Stimulated activated memory B cell treated with anti-CD40 and anti-IgM and Interleukin-4, amounts not matched to agents 10 μg/mL and 1 μg/mL and 100 μg/mL, for 72 hours (primary cell): ENCODE measurements around the gene AGA.

Source experiments
- ATAC-seq: fragments of 150-1000 bp; cut with Tn5 transposase; 2 replicates; pipeline ENCODE4 v1.10.0; 2021
- H3K27ac Mint-ChIP-seq: one replicate; pipeline ENCODE4 v1.8.0; 2022; ENCODE audit warnings: mild to moderate bottlenecking, mixed read lengths
- H3K27me3 Mint-ChIP-seq: one replicate; pipeline ENCODE4 v1.8.0; 2022; ENCODE audit warnings: mixed read lengths
- H3K36me3 Mint-ChIP-seq: one replicate; pipeline ENCODE4 v1.8.0; 2022; ENCODE audit warnings: mixed read lengths
- H3K4me1 Mint-ChIP-seq: one replicate; pipeline ENCODE4 v1.8.0; 2022; ENCODE audit warnings: mixed read lengths
- H3K4me3 Mint-ChIP-seq: one replicate; pipeline ENCODE4 v1.8.0; 2022; ENCODE audit warnings: mild to moderate bottlenecking, moderate library complexity, mixed read lengths
- H3K9me3 Mint-ChIP-seq: one replicate; pipeline ENCODE4 v1.8.0; 2022; ENCODE audit warnings: mixed read lengths

AGA gene

DNA sequence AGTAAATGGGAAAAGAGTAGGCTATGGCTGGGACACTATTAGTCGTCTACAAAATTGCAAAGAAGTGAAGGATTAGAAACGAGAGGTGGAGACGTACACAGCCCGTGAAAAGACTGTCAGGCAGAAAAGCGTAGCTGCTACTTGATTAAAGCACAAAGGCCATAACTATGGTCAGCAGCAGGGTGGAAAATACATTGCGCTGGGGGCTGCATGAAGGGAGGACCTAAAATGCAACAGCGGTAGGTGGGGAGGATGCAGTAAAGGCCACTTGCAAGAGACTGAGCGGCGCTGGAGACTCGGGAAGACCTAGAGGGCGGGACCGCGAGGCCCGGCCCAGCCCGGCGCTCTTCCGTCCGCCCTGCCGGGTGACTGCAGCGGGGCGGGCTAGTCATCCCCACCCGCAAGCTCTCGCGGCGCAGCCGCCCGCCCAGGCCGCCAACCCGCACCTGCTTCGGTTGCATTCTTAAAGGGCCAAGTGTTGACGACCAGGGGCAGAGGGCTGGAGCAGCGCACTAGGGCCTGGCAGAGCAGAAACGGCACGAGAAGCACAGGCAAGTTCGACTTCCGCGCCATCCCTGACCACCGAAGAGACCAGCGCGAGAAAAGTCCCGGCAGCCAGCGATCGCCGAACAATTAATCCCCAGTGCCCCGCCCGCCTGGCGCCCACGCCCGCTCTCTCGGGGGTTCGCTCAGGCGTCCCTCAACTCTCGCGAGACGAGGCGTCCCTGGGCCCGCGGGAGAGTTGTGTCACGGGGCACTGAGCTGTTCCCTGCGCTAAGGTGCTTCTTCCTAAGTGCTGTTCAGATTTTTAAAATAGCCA is at the start of gene AGA:
Gene AGA (minus strand): TSS at position 635 of the 820 bp plus-strand sequence. CDS start 62 bp downstream, at position 573.
- peak within 1 kb of the TSS; percentile 90 for H3K27ac Mint-ChIP-seq
- peak within 1 kb of the TSS; percentile 86 for H3K4me3 Mint-ChIP-seq
- H3K36me3 Mint-ChIP-seq: peaks cover 3% of the 10 kb centered on the region
- no peaks in the 10 kb centered on the region for H3K27me3 Mint-ChIP-seq
- ATAC-seq: peak; percentile 96
- peaks cover 13% of the 10 kb centered on the region for H3K4me1 Mint-ChIP-seq
- no peaks in the 10 kb centered on the region for H3K9me3 Mint-ChIP-seq

DNA sequence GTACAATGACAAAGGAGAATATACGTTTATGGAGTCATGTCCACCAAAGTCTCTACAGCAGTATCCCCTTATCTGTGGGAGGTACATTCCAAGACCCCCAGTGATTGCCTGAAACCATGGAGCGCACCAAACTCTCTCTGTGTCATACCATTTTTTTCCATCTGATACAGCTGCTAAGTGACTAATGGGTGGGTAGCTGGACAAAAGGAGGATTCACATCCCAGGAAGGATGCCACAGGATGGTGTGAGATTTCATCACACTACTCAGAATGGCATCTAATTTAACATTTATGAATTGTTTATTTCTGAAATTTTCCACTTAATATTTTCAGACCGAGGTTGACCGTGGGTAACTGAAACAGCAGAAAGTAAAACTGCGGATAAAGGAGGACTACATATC is 49.8 kb upstream of the AGA start:
- H3K36me3 Mint-ChIP-seq: peaks cover 5% of the 10 kb centered on the region
- H3K4me3 Mint-ChIP-seq: no peak overlapping the region
- ATAC-seq: no peak
- H3K9me3 Mint-ChIP-seq: no peaks in the 10 kb centered on the region
- H3K27me3 Mint-ChIP-seq: no peaks in the 10 kb centered on the region
- H3K4me1 Mint-ChIP-seq: no peaks in the 10 kb centered on the region
- no peak overlapping the region for H3K27ac Mint-ChIP-seq

DNA sequence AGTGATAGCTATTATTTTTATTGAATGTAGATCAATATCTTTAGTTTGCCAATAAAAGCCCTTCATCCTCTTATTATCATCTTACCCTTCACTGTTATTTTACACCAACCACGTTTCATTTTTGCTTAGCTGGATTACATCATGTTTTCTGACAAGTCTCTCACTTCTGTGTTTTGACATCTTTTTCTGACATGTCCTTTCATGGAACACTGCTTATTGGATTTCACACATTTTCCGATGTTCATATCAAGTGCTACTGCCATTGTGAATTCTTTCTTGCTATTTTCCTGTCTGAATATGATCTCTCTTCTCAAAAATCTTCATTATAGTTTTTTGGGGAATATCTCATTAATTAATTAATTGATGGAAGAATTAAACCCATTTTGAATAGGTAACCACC is 48.5 kb upstream of the AGA start:
- Mint-ChIP-seq H3K36me3 (no peaks in the 10 kb centered on the region), H3K27ac (no peak overlapping the region), H3K9me3 (no peaks in the 10 kb centered on the region), H3K4me1 (no peaks in the 10 kb centered on the region), H3K27me3 (no peaks in the 10 kb centered on the region), H3K4me3 (no peak overlapping the region)
- ATAC-seq: no peak

DNA sequence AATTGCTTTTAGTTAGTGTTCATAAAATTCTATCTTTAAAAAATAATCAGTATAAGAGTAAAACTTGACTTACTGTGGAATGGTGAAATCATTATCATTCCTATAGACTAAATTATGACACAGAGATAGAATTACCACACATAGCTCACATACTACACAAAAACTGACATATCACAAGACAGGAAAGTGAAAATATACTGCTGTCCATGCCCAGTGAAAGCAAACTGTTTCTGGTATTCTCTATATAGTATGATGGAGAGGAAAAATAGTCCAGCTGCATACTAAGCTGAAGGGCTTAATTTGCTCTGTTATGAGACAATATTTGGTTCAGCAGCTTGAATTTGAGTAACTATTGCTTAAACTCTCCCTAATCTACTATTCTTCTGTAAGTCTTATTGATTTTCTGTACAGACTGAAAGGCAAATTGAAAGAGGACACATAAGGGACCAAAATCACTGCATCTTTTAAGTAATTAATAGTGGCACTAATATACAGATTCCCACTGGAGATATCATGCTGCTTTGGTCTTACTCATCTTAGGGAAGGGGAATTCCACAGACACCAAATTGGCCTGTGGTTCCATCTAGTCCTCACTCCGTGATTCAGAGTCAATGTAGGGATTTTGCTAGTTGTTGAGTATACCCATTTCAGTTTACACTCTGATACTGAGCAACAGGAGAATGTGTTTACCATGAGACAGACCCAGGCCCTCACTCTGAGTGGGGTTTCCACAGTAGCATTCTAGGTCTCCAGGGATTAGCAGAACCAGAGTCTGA is 47.4 kb upstream of the AGA start:
- Mint-ChIP-seq H3K9me3 (no peaks in the 10 kb centered on the region), H3K36me3 (no peaks in the 10 kb centered on the region), H3K27ac (no peak overlapping the region), H3K27me3 (no peaks in the 10 kb centered on the region), H3K4me3 (no peak overlapping the region), H3K4me1 (no peaks in the 10 kb centered on the region)
- no peak for ATAC-seq

DNA sequence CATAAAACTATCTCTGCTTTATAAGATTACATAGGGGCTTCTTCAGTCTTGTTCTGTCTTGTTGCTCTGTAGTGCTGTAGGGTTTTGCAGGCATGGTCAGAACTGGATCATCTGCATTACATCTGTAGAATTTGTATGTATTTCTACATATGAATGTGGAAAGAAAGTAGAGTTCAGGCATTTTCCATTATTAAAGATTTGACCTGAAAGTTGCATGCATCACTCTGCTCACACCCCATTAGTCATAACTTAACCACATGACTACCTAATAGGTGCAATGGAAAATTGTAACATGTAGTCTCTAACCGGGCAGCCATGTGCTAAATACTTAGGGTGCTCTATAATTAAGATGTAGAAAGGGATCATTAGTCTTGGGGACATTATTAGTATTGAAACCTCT is 45.7 kb upstream of the AGA start:
- ATAC-seq: no peak
- no peak overlapping the region for H3K27ac Mint-ChIP-seq
- H3K9me3 Mint-ChIP-seq: no peaks in the 10 kb centered on the region
- H3K36me3 Mint-ChIP-seq: no peaks in the 10 kb centered on the region
- H3K4me3 Mint-ChIP-seq: no peak overlapping the region
- no peaks in the 10 kb centered on the region for H3K4me1 Mint-ChIP-seq
- no peaks in the 10 kb centered on the region for H3K27me3 Mint-ChIP-seq

DNA sequence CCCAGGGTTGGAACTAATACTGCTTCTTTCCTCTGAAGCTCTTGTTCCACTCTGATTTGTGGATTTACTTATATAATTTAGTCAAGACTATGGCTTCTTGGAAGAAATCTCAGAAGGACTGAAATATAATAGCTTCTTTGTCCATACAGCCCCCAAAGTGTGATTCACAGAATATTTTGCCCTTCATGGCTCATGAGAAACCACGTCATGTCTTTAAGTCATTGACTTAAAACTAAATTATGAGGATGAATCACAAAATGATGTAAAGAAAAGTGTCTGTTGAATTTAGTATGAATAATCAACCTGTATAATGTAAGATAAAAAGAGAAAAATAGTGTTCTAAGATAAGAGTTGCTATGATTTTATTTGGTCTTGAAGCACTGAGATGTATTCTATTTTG is 43.3 kb upstream of the AGA start:
- no peaks in the 10 kb centered on the region for H3K9me3 Mint-ChIP-seq
- no peaks in the 10 kb centered on the region for H3K36me3 Mint-ChIP-seq
- no peak overlapping the region for H3K27ac Mint-ChIP-seq
- no peaks in the 10 kb centered on the region for H3K27me3 Mint-ChIP-seq
- no peak overlapping the region for H3K4me3 Mint-ChIP-seq
- no peaks in the 10 kb centered on the region for H3K4me1 Mint-ChIP-seq
- ATAC-seq: no peak

DNA sequence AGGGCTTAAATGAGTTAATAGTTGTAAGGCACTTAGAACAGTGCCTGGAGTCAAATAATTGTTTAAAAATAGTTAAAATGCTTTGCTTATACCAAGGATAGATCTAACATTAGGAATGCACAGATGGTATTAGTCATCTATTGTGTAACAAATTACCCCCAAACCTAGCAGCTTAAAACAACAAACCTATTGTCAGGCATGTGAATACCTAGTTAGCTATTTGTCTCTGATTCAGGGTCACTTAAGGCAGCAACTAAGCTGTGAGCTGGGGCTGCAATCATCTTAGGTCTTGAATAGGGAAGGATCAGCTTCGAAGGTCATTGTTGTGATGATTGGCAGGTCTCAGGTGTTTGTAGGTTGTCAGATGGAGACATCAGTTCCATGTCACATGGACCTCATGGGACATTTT is 42.4 kb upstream of the AGA start:
- H3K27me3 Mint-ChIP-seq: no peaks in the 10 kb centered on the region
- H3K27ac Mint-ChIP-seq: no peak overlapping the region
- no peaks in the 10 kb centered on the region for H3K9me3 Mint-ChIP-seq
- H3K36me3 Mint-ChIP-seq: no peaks in the 10 kb centered on the region
- H3K4me1 Mint-ChIP-seq: no peaks in the 10 kb centered on the region
- no peak for ATAC-seq
- no peak overlapping the region for H3K4me3 Mint-ChIP-seq

DNA sequence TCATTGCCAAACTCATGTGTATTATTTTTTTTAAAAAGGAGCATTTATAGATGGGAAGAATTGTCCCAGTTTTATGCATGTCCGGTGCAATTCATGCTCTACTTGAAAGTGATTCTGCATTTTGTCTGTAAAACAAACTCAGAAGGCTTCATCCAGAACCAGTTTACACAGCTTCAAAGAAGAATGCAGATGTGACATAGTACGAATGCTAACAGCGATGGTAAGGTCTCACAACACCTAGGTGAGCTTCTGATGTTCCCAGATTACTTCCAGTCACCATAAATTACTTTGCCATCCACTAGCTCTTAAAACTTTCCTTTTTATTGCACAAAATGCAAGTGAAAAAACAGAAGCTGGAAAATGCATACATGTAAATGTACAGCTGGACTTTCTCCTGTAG is 41.5 kb upstream of the AGA start:
- H3K9me3 Mint-ChIP-seq: no peaks in the 10 kb centered on the region
- ATAC-seq: no peak
- H3K4me3 Mint-ChIP-seq: no peak overlapping the region
- H3K27me3 Mint-ChIP-seq: no peaks in the 10 kb centered on the region
- no peaks in the 10 kb centered on the region for H3K4me1 Mint-ChIP-seq
- no peaks in the 10 kb centered on the region for H3K36me3 Mint-ChIP-seq
- no peak overlapping the region for H3K27ac Mint-ChIP-seq

DNA sequence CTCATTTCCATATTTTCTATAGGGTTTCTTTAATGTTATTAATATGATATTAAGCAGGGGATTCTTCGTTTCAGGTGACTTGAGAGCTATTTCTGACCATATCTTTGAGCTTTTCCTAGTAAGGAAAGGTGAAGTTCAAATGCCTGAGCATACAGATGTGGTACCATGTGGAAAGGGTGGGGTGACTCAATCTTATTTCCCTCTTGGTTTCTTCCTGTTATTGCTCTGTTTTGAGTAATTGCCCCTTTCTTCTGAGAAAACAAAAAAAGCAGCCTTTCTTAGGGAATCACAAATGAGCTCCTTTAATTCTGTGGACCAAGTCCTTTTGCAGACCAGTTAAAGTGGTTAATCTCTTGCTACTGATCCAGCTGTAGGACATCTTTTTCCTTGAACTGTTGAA is 41.0 kb upstream of the AGA start:
- no peaks in the 10 kb centered on the region for H3K9me3 Mint-ChIP-seq
- ATAC-seq: no peak
- H3K27ac Mint-ChIP-seq: no peak overlapping the region
- no peaks in the 10 kb centered on the region for H3K4me1 Mint-ChIP-seq
- H3K27me3 Mint-ChIP-seq: no peaks in the 10 kb centered on the region
- no peak overlapping the region for H3K4me3 Mint-ChIP-seq
- no peaks in the 10 kb centered on the region for H3K36me3 Mint-ChIP-seq

DNA sequence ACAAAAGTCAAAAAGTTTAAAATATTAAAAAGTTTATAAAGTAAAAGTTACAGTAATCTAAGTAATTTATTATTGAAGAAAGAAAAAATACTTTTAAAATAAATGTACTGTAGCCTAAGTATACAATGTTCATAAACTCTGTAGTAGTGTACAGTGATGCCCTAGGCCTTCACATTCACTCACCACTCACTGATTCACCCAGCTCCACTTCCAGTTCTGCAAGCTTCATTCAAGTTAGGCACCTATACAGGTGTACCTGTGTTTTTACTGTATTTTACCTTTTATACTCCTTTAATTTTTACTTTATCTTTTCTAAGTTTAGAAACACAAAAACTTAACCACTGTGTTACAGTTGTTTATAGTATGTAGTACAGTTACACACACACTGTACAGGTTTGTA is 40.1 kb upstream of the AGA start:
- no peaks in the 10 kb centered on the region for H3K4me1 Mint-ChIP-seq

DNA sequence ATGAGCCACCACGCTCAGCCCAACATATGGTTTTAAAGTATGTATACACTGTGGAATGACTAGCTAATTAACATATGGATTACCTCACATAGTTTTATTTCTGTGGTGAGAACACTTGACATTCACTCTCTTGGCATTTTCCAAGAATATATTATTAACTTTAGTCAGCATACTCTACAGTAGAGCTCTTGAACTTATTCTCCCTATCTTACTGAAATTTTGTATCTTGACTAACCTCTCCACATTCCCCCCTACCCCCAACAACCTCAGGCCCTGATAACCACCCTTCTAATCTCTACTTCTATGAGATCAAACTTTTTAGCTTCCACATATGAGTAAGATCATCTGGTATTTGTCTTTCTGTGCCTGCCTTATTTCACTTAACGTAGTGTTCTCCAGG is 38.6 kb upstream of the AGA start:
- Mint-ChIP-seq H3K36me3 (no peaks in the 10 kb centered on the region), H3K27ac (no peak overlapping the region), H3K4me1 (no peaks in the 10 kb centered on the region), H3K27me3 (no peaks in the 10 kb centered on the region), H3K9me3 (no peaks in the 10 kb centered on the region), H3K4me3 (no peak overlapping the region)
- no peak for ATAC-seq

More for the DNA sequence above, 40.1 kb upstream of the AGA start:
- no peak for ATAC-seq
- H3K27me3 Mint-ChIP-seq: no peaks in the 10 kb centered on the region
- H3K9me3 Mint-ChIP-seq: no peaks in the 10 kb centered on the region
- H3K4me3 Mint-ChIP-seq: no peak overlapping the region
- H3K36me3 Mint-ChIP-seq: no peaks in the 10 kb centered on the region
- no peak overlapping the region for H3K27ac Mint-ChIP-seq

DNA sequence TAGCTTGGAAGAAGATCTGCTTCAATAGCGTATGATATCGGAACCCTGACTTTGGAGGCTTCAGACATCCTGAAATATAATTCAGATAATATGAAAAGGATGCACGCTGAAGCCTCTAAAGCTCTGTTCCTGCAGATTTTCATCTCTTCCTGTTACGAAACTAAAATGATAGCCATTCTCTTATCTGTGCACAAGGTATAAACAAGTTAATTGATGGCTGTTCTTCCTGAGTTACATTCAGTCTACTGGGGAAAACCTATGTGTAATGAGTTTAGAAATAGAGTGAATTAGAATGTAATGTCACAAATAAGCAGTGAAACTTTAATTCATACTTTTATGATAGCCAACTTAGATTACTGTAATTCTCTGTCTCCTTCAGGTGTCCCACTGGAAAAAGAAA is 36.8 kb upstream of the AGA start:
- H3K4me3 Mint-ChIP-seq: no peak overlapping the region
- no peaks in the 10 kb centered on the region for H3K9me3 Mint-ChIP-seq
- no peaks in the 10 kb centered on the region for H3K36me3 Mint-ChIP-seq
- ATAC-seq: no peak
- H3K27me3 Mint-ChIP-seq: no peaks in the 10 kb centered on the region
- H3K27ac Mint-ChIP-seq: no peak overlapping the region
- H3K4me1 Mint-ChIP-seq: no peaks in the 10 kb centered on the region

DNA sequence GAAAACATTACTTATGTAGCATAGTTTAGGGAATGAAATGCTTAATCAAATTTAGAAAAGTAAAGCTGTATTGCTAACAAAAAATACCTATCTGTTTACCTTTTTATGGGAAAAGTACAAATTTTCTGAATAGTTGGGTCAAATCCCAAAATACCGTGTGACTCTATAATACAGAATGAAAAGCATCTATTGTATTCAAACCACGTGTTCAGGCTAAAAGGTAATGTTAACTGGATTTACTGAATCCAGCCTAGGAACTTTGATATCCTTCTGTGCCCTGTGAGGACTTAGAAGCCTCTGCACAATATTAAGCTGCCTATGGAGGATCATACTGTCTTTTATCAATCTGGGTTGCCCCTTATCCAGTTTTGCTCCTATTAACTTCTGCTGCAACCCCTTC is 36.3 kb upstream of the AGA start:
- ATAC-seq: no peak
- Mint-ChIP-seq H3K27ac (no peak overlapping the region), H3K4me1 (no peaks in the 10 kb centered on the region), H3K27me3 (no peaks in the 10 kb centered on the region), H3K9me3 (no peaks in the 10 kb centered on the region), H3K36me3 (no peaks in the 10 kb centered on the region), H3K4me3 (no peak overlapping the region)

DNA sequence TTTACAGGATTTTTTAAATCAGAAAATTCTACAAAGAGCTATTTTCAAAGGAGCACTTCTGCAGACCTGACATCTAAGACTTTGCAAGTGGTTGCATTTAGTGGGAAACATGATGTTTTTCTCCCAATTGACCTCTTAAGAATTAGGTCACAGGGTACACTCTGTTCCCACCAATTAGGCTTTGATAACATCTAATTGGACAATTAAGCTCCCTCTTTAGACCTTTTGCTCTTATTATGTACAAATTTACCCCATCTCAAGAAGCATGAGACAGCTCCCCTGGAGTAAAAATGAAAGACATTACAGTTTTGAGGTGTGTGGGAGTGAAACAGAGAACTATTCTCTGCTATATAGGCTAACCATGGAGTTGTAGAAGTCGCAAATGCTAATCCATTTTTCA is 31.8 kb upstream of the AGA start:
- Mint-ChIP-seq H3K27me3 (no peaks in the 10 kb centered on the region), H3K9me3 (peaks cover 2% of the 10 kb centered on the region)

DNA sequence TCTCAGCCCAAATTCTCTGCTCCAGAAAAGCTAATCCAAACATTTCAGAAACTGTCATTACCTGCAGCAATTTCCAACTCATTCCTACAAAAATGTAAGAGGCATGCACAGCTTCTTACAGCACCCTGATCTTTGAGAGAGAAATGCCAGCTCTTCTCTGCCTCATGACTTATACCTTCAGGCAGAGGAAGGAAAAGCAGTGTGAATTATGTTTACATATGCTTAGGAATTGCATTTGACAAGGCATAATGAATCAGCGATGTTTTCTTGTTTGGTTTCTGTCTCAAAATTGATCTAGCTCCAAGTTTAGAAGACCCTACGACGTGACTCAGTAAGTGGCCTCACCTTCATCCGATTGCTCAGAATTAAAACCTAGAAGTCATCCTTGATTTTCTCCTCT is 21.8 kb upstream of the AGA start:
- no peaks in the 10 kb centered on the region for H3K9me3 Mint-ChIP-seq
- no peak overlapping the region for H3K4me3 Mint-ChIP-seq
- H3K27me3 Mint-ChIP-seq: no peaks in the 10 kb centered on the region
- no peak for ATAC-seq
- H3K27ac Mint-ChIP-seq: no peak overlapping the region
- H3K4me1 Mint-ChIP-seq: peaks cover 7% of the 10 kb centered on the region
- H3K36me3 Mint-ChIP-seq: peaks cover 5% of the 10 kb centered on the region

More for the DNA sequence above, 31.8 kb upstream of the AGA start:
- ATAC-seq: no peak
- Mint-ChIP-seq H3K27ac (no peak overlapping the region), H3K4me3 (no peak overlapping the region), H3K4me1 (no peaks in the 10 kb centered on the region), H3K36me3 (no peaks in the 10 kb centered on the region)

DNA sequence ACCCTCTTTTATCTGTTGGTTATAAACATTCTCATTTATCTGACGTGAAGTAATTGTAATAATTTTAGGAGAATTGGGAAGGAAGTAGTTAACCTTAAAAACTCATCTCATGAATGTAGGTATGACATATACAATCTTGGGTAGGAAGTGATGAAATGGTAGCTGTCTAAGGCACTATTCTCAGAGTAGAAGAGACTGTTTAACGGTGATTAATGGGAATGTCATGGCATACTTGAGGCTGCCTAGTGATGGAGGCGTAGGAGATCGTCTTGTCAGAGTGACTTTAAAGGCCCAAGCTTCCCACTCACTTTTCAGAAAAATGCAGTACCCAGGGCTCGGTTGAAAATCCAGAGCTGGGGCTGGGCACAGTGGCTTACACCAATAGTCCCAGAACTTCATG is 19.4 kb upstream of the AGA start:
- no peak overlapping the region for H3K4me3 Mint-ChIP-seq
- no peaks in the 10 kb centered on the region for H3K9me3 Mint-ChIP-seq
- peaks cover 5% of the 10 kb centered on the region for H3K36me3 Mint-ChIP-seq
- H3K4me1 Mint-ChIP-seq: peaks cover under 1% of the 10 kb centered on the region
- no peaks in the 10 kb centered on the region for H3K27me3 Mint-ChIP-seq
- H3K27ac Mint-ChIP-seq: no peak overlapping the region
- no peak for ATAC-seq
